Bone marrow (tissue), 2 donors: ENCODE data around the gene IFNB1.

Source experiments
- DNase-seq, 2 donors: peaks; one replicate each; lab custom pipeline; 2025; lab: John Stamatoyannopoulos, UW

The IFNB1 gene

DNA sequence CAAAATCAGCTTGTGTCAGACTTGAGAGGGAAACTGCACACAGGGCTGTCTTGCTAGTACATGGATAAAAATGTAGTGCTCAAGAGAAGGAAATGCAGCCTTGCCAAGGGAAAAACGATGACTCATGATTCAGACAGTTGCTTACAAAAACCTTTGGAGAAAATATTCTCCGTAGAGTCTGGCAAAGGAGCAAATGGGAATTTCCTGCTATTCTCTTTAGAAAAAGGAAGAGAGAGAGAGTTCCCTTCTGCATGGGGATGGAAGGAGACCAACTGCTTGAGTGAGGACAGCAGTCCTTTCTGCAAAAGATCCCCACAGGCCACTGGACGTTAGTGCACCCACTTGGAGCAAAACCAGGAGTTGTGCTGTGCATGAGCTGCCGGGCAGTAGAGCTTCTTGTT lies 7.6 kb downstream of the IFNB1 start:
- DNase-seq = peak in 1 of 2 donors; percentile 55

- peak in 1 of 2 donors; percentile 38 for DNase-seq
Observed at GRCh38 chr9:21060919-21061561, 16.7 kb downstream of the IFNB1 start.

- DNase-seq = no peak
Observed at GRCh38 chr9:21056931-21057330, 20.8 kb downstream of the IFNB1 start.

DNA sequence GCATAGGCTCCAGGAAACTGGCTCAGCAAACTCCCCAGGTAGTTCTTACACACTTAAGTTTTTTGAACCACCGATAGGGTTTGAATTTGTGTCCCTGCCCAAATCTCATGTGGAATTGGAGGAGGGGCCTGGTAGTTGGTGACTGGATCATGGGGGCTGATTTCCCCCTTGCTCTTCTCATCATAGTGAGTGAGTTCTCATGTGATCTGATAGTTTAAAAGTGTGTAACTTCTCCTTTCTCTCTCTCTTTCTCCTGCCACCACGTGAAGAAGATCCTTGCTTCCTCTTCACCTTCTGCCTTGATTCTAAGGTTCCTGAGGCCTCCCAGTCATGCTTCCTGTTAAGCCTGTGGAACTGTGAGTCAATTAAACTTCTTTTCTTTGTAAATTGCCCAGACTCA lies 23.9 kb downstream of the IFNB1 start:
- DNase-seq = peak in 1 of 2 donors; percentile 31

DNA sequence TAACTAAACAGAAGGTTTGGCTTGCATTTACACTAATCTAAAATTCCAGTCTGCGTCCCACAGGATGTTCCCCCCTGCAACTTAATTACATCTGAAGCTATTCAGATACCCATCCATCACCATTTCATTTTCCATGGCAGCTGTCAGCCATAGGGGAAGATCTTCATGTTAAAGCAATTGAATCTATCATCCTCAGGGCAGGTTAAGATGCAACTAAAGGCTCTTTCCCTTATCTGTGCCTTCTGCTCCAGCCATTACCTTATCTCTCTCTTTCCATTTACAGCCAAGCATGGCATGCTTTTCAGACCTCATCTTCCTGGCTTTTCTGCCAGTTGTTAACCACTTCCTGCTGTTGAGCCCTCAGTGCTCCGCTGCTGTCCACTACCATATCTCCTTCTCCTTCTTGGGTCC lies 30.5 kb downstream of the IFNB1 start:
- DNase-seq = no peak

GRCh38 chr9:21043841-21044240 lies 33.9 kb downstream of the IFNB1 start:
- DNase-seq = no peak

GRCh38 chr9:21042466-21042865 lies 35.3 kb downstream of the IFNB1 start:
- no peak for DNase-seq

- no peak for DNase-seq
Observed at GRCh38 chr9:21039302-21039701, 38.4 kb downstream of the IFNB1 start.

DNA sequence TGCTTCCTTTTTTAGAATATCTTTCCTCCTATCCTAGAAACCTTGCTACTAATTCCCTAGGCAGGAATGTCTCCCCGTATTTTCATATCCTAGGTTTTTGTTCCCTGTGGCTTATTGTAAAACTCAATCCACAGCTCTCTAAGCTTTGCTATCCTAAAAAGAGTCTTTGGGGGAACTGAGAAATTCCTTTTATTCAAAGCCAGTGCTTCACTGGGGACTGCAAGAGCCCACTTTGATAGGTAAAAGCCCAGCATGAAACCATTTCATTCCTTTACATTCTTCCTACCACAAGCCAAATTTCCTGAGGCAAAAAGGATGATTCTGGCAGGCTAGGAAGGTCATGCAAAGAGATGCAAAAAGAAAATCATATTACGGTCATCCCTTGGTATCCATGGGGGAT lies 40.5 kb downstream of the IFNB1 start:
- DNase-seq = no peak

DNA sequence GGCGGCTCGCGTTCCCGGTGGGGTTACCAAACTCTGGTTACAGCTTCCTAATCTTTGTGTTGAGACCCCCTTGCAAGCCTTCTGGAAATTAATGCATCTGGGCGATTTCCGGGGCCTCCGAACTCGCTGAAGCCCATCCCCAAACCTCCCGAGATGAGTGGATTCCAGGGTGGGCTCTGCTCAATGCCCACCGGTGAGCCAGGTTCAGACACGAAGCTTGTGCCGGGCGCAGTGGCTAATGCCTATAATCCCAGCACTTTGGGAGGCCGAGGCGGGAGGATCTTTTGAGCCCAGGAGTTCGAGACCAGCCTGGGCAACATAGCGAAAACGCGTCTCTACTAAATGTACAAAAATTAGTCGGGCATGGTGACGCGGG lies 45.9 kb downstream of the IFNB1 start:
- no peak for DNase-seq

DNA sequence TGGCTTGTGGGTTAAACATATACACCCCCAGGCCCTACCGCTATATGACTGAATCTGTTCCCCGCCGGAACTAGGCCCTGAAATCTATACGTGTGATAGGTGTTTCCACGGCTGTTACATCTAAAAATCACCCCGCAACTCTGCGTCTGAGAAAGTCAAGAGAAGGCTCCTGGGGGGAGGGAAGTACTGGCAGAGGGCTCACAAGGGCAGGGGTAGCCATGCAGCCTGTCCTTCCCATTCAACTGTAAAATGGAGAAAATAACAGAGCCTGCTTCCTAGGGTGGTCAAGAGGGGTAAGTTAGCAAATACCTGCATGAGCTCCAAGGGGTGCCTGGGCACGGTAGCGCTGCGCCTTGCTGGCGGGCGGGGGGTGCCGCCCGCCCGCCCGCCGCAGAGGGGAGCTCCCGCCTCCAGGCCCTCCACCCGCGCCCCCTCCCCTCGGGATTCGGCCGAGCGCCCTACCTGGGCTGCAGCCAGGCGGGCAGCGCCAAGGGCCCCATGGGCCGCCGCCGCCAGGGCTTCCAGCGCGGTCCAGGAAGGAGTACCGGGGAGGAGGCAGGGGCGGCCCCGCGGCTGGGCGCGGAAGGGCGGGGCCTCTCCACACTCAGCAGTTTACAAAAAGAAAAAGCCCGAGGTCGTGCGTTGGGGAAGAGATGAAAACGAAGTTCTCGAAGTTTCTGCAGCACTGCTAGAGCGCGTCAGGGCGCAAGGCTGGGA lies 46.5 kb downstream of the IFNB1 start, which contains the start of gene HACD4:
Gene HACD4, minus strand, starts transcription at position 550 of the 717 bp plus-strand sequence. Its CDS starts 50 bp downstream, at position 500.
- DNase-seq = peak; percentile 28 to 46

DNA sequence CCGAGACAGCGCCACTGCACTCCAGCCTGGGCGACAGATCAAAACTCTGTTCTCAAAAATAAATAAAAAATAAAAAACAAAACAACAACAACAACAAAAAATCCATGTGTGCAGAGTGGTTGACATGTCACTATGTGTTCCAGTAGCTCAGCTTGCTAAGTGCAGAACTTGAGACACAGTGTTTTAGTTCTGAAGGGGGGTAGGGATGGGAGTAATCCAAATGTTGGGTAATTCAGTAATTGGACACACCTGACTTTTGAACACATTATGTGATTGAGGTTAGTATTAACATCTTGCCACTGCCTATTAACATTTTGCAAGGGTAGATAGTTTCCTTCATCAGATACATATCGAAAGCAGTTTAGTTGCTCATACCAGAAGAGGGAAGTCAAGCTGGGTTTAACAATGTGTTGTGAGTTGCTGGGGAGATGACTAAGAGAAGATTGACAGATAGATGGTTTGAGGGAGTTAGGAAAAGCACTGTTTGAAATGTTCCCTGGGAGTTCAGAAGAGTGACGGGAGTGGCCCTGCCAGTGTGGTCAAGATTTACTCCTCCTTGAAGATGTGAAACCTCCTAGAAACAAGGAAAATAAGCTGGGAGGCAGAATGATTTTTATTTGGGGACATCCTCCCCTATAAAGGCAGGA lies 47.2 kb downstream of the IFNB1 start:
- peak; percentile 34 to 86 for DNase-seq

DNA sequence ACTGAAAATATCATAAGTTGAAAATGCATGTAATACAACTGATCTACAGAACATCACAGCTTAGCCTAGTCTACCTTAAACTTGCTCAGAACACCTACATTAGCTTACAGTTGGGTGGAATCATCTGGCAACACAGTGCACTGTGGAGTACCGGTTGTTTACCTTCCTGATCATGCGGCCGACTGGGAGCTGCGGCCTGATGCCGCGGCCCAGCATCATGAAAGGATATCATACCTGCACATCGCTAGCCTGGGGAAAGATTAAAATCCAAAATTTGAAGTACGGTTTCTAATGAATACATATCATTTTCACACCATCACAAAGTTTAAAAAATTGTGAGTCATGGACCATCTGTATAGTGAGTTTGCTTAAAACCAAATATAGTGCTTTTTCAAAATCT lies 48.1 kb downstream of the IFNB1 start:
- no peak for DNase-seq

- peak in 1 of 2 donors; percentile 56 for DNase-seq
Observed at GRCh38 chr9:21028466-21028865, 49.3 kb downstream of the IFNB1 start.

GRCh38 chr9:21027295-21027694 lies 50.4 kb downstream of the IFNB1 start:
- DNase-seq = no peak
